SK-N-SH (cell line): ENCODE data around the gene LRP2BP.

Experiments used
- EP300 ChIP-seq, 2 experiments: IDR thresholded peaks; 2 replicates each; pipeline versions ENCODE4 v1.4.0 to v1.6.1; 2012; ENCODE audit warnings: borderline replicate concordance in 1 of 2, low read depth in 1 of 2, low read length in 1 of 2
- EZH2phosphoT487 ChIP-seq: fragments of 200-600 bp; sonication (generic); IDR thresholded peaks from 2 replicates; pipeline ENCODE4 v1.6.1; 2017; ENCODE audit warnings: low read depth, mixed run types, mild to moderate bottlenecking, antibody characterized with exemption, moderate library complexity, borderline replicate concordance
- FOSL2 ChIP-seq: IDR thresholded peaks from 2 replicates; pipeline ENCODE4 v1.4.0; 2012; ENCODE audit warnings: low read depth, mild to moderate bottlenecking, moderate library complexity, borderline replicate concordance
- GATA2 ChIP-seq: sonication (generic); formaldehyde crosslinking; IDR thresholded peaks from 2 replicates; pipeline ENCODE4 v1.5.0; 2020; ENCODE audit warnings: mild to moderate bottlenecking, missing genetic modification reagents
- JUND ChIP-seq: IDR thresholded peaks from 2 replicates; pipeline ENCODE4 v1.4.0; 2012
- MEF2A ChIP-seq: IDR thresholded peaks from 2 replicates; pipeline ENCODE4 v1.4.0; 2012; ENCODE audit warnings: low read depth, borderline replicate concordance
- MXI1 ChIP-seq: IDR thresholded peaks from 2 replicates; pipeline ENCODE4 v1.6.1; 2012; ENCODE audit warnings: mild to moderate bottlenecking, low read depth, low read length, improper control_type of control experiment
- POLR2AphosphoS5 ChIP-seq: IDR thresholded peaks from 2 replicates; pipeline ENCODE4 v1.6.1; 2012; ENCODE audit warnings: low read depth, low read length
- SIN3A ChIP-seq: IDR thresholded peaks from 2 replicates; pipeline ENCODE4 v1.6.1; 2012; ENCODE audit warnings: low read depth, mild to moderate bottlenecking, low read length, moderate library complexity, borderline replicate concordance
- TAF1 ChIP-seq: IDR thresholded peaks from 2 replicates; pipeline ENCODE4 v1.6.1; 2012; ENCODE audit warnings: low read depth, mild to moderate bottlenecking, low read length, moderate library complexity, borderline replicate concordance
- TF ChIP-seq, protein P1 (sequence below): fragments of 200-600 bp; sonication (generic); IDR thresholded peaks from 2 replicates; pipeline ENCODE4 v1.6.1; 2017; ENCODE audit warnings: antibody characterized with exemption, mild to moderate bottlenecking, moderate library complexity
- TF ChIP-seq, protein P2 (sequence below): IDR thresholded peaks from 2 replicates; pipeline ENCODE4 v1.4.0; 2012; ENCODE audit warnings: low read depth

DNA sequence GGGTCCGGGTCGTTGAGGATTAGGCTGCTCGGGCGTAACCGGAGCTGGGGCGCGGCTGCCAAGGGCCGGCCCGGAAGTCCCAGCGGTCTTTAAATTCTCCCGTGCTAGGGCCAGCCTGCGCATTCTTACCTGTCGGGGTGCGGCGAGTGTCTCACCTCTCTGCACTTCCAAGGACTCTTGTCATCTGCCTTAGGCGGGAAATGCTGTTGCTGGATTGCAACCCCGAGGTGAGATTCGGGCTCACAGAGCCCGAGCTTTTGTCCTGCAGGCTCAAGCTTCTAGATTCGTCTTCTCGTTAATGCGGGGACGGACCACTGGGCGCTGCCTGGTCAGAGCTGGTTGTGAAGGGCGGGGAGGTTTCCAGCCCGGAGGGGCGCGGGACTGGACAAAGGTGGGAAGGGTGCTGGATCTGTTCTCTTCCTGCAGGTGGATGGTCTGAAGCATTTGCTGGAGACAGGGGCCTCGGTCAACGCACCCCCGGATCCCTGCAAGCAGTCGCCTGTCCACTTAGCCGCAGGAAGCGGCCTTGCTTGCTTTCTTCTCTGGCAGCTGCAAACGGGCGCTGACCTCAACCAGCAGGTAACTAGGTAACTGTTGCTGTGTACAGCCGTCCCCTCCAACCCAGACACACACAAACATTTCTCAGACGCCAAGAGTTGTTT is 1.1 kb upstream of the LRP2BP start, which contains the start of gene ANKRD37:
- TF ChIP-seq, protein P1, sequence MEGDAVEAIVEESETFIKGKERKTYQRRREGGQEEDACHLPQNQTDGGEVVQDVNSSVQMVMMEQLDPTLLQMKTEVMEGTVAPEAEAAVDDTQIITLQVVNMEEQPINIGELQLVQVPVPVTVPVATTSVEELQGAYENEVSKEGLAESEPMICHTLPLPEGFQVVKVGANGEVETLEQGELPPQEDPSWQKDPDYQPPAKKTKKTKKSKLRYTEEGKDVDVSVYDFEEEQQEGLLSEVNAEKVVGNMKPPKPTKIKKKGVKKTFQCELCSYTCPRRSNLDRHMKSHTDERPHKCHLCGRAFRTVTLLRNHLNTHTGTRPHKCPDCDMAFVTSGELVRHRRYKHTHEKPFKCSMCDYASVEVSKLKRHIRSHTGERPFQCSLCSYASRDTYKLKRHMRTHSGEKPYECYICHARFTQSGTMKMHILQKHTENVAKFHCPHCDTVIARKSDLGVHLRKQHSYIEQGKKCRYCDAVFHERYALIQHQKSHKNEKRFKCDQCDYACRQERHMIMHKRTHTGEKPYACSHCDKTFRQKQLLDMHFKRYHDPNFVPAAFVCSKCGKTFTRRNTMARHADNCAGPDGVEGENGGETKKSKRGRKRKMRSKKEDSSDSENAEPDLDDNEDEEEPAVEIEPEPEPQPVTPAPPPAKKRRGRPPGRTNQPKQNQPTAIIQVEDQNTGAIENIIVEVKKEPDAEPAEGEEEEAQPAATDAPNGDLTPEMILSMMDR, result no peak; the same call in 1 of the 2 replicates
- no peak for TF ChIP-seq TAF1
- TF ChIP-seq POLR2AphosphoS5, result no peak
- TF ChIP-seq FOSL2, result no peak
- no peak for TF ChIP-seq MXI1
- TF ChIP-seq EP300 (IDR thresholded peaks at IDR 0.05; ENCODE audit: borderline replicate concordance in 1 of 2, low read depth in 1 of 2, low read length in 1 of 2), result no peak
- TF ChIP-seq EZH2phosphoT487, result no peak
- TF ChIP-seq MEF2A, result no peak
- TF ChIP-seq JUND, result no peak
- no peak for TF ChIP-seq GATA2 (CRISPR knock-in tag)
- TF ChIP-seq SIN3A, result no peak
- TF ChIP-seq, protein P2, sequence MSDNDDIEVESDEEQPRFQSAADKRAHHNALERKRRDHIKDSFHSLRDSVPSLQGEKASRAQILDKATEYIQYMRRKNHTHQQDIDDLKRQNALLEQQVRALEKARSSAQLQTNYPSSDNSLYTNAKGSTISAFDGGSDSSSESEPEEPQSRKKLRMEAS, result no peak
